ENCODE measurements around the gene ADAM8. TPM values are rescaled to one million over a fixed set of nuclear protein-coding genes. Genes with fewer than 3 reads are reported as not detected.

ADAM8 gene
- total RNA-seq, 2 donors from 2014 or later: 0.82 to 1.5 TPM

GRCh38 chr10:133249094-133249780, 27.4 kb downstream of the ADAM8 start:
- Histone ChIP-seq H3K27me3 (no peaks in the 10 kb centered on the region), H3K9me3 (no peaks in the 10 kb centered on the region), H3K27ac (no peak overlapping the region), H3K4me3 (no peak overlapping the region), H3K36me3 (no peaks in the 10 kb centered on the region), H3K4me1 (peaks cover 0 to 9% of the 10 kb centered on the region in 2 donors)
- DNase-seq (ENCODE audit: low spot score): no peak
- TF ChIP-seq CTCF (IDR thresholded peaks at IDR 0.05): no peak

GRCh38 chr10:133248334-133248715, 28.3 kb downstream of the ADAM8 start:
- Histone ChIP-seq H3K4me1 (peaks cover 0 to 9% of the 10 kb centered on the region in 2 donors), H3K27me3 (no peaks in the 10 kb centered on the region)
- TF ChIP-seq CTCF (IDR thresholded peaks at IDR 0.05): no peak

DNA sequence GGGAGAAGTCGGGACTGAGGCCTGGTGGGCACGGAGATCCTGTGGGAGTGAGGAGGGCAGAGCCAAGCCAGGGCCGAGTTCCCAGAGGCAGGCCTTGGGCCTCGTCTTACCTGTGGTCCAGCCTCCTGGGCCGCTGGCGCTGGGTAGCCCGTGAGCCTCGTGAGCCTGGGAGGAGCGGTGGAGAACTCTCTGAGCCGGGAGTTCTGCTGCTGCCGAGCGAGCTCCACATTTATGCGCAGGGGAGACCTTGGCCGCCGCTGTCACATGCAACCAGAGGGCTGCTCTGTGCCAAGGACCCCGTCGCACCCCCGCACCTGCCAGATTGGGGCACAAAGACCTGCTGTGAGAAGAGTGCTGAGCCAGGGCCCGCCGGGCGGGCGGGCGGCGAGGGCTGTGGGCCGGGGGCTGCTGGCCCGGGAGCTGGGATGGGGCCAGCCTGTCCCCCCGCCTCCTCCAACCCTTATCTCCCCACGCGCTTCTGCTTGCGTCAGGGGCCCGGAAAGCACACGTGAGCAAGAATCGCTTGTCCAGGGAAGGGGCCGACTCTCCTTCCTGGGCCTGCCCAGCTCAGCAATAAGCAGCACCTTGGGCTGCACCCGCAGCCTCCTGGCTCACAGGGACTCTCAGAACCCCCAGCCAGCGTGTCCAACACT, 28.9 kb downstream of the ADAM8 start:
- H3K27ac ChIP-seq: no peak overlapping the region
- H3K36me3 ChIP-seq: no peaks in the 10 kb centered on the region
- no peak for DNase-seq (ENCODE audit: low spot score)
- H3K27me3 ChIP-seq: no peaks in the 10 kb centered on the region
- H3K9me3 ChIP-seq: no peaks in the 10 kb centered on the region
- H3K4me3 ChIP-seq: no peak overlapping the region
- H3K4me1 ChIP-seq: peaks cover 0 to 9% of the 10 kb centered on the region in 2 donors
- no peak for TF ChIP-seq CTCF (IDR thresholded peaks at IDR 0.05)

More at GRCh38 chr10:133248334-133248715, 28.3 kb downstream of the ADAM8 start:
- H3K27ac ChIP-seq: no peak overlapping the region
- no peak for DNase-seq (ENCODE audit: low spot score)
- H3K4me3 ChIP-seq: no peak overlapping the region
- H3K36me3 ChIP-seq: no peaks in the 10 kb centered on the region
- H3K9me3 ChIP-seq: no peaks in the 10 kb centered on the region

DNA sequence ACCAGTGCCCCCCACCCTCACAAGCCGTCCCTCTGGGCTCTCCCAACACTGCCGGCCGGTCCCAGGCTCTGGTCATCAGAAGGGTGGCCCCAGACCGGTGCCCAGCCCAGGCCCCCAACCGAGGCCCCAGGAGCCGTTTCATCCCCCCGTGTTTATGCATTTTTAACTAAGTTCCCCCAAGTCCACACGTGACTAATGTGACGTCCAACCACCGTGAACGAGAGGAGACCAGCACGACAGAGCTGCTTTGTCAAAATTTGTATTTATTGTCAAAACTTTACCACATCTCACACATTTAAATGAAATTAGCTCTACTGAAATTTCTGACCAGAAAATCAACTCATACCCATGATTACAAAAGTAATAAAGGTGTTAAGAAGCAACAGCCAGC, 30.4 kb downstream of the ADAM8 start:
- Histone ChIP-seq H3K4me1 (no peaks in the 10 kb centered on the region), H3K27me3 (no peaks in the 10 kb centered on the region), H3K27ac (no peak overlapping the region), H3K9me3 (no peaks in the 10 kb centered on the region), H3K4me3 (no peak overlapping the region), H3K36me3 (no peaks in the 10 kb centered on the region)
- TF ChIP-seq CTCF (IDR thresholded peaks at IDR 0.05): no peak
- no peak for DNase-seq (ENCODE audit: low spot score)

GRCh38 chr10:133245439-133246235, 31.0 kb downstream of the ADAM8 start:
- Histone ChIP-seq H3K27me3 (no peaks in the 10 kb centered on the region), H3K9me3 (no peaks in the 10 kb centered on the region), H3K4me1 (no peaks in the 10 kb centered on the region), H3K4me3 (no peak overlapping the region), H3K36me3 (no peaks in the 10 kb centered on the region), H3K27ac (no peak overlapping the region)
- TF ChIP-seq CTCF (IDR thresholded peaks at IDR 0.05): no peak
- no peak for DNase-seq (ENCODE audit: low spot score)
